BLaER1 treated with 17β-estradiol and CSF1 and Interleukin-3, amounts not matched to agents 10 nM and 100 nM (cell line): Measurements from ENCODE around the gene SPTB.
"Not testable (repeated sequence)": the region's sequence is repeated elsewhere in the genome, so short reads cannot be mapped to it uniquely, and the experiment has no call there.

Experiments
- H3K27ac ChIP-seq, 11 experiments: shearing (Covaris generic); formaldehyde crosslinking; 2 replicates each; pipeline ENCODE4 v1.8.1; 2022
- H3K27me3 ChIP-seq, 11 experiments: shearing (Covaris generic); formaldehyde crosslinking; 2 replicates each; pipeline ENCODE4 v1.8.1; 2022
- H3K36me3 ChIP-seq, 11 experiments: shearing (Covaris generic); formaldehyde crosslinking; 2 replicates each; pipeline ENCODE4 v1.8.1; 2022
- H3K4me1 ChIP-seq, 10 experiments: shearing (Covaris generic); formaldehyde crosslinking; 2 replicates each; pipeline ENCODE4 v1.8.1; 2022
- H3K4me2 ChIP-seq, 11 experiments: shearing (Covaris generic); formaldehyde crosslinking; 2 replicates each; pipeline ENCODE4 v1.8.1; 2022
- H3K4me3 ChIP-seq, 10 experiments: shearing (Covaris generic); formaldehyde crosslinking; 2 replicates each; pipeline ENCODE4 v1.8.1; 2022
- H3K9ac ChIP-seq, 11 experiments: shearing (Covaris generic); formaldehyde crosslinking; 2 replicates each; pipeline ENCODE4 v1.8.1; 2022
- H3K9me3 ChIP-seq, 11 experiments: shearing (Covaris generic); formaldehyde crosslinking; replicated peaks in 1 of 11; 2 replicates each; pipeline ENCODE4 v1.8.1; 2022
- H4K20me1 ChIP-seq, 11 experiments: shearing (Covaris generic); formaldehyde crosslinking; 2 replicates each; pipeline ENCODE4 v1.8.1; 2022
- Cebpa-rat ChIP-seq, 11 experiments: shearing (Covaris generic); IDR thresholded peaks; 2 replicates each; pipeline ENCODE4 v1.8.1; 2022

Gene SPTB

DNA sequence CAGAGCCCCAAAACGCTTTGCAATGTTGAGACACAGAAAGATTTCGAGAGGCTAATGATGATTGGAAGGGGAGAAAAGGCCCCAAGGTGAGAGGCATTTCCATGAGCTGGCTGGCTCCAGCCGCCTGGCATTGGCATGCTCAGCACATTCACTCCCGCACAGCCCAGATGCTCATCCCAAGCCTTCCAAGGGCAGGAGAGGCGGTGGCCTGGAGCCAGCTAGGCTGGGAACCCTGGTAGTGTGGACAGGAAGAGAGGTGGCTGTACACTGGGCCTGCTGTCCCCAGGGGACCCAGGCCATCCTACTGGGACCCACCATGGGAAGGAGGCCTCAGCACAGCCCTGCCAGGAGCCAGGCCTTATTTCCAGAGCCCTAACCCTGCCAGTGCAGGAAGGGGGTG is 72.2 kb downstream of the SPTB start:
- TF ChIP-seq Cebpa-rat (IDR thresholded peaks at IDR 0.05): no peak
- H3K36me3 ChIP-seq: no peaks in the 10 kb centered on the region
- H4K20me1 ChIP-seq: no peaks in the 10 kb centered on the region; a peak in 1 of 22 replicates
- no peak overlapping the region for H3K4me2 ChIP-seq
- no peak overlapping the region for H3K4me3 ChIP-seq
- H3K9ac ChIP-seq: no peak overlapping the region
- no peaks in the 10 kb centered on the region for H3K9me3 ChIP-seq
- no peak overlapping the region for H3K27ac ChIP-seq
- no peaks in the 10 kb centered on the region for H3K27me3 ChIP-seq
- H3K4me1 ChIP-seq: peaks cover 0 to 10% (median 5%) of the 10 kb centered on the region in 10 experiments; a peak in 13 of 20 replicates

DNA sequence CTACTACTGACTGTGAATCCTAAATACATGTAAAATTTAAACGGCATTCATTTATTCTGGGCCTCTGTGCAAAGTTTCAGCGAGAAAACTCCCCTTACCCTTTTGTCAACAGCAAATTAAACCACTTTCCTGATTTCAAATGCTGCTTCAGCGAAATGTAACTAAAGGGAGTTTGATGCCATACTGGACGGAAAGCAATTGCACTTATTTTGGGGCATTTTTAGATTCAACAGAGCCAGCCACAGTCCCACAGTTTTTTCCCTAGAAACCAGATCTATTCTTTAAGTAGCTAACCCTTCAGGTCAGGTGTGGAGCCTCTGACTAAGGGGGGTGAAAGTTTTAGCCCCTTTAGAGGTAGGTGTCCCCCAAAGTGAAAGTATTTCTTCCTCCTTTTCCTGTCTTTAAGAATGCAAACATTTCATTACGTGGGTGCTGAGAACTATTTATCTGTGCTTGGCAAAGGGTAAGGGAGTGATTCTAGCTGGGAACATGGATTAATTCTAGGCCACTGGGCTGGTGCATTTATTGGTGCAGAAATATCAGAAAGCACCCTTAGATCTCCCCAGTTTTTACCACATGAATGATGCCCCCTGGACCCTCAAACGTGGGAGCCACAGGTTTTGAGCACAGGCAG is 72.7 kb downstream of the SPTB start:
- Histone ChIP-seq H3K27me3 (no peaks in the 10 kb centered on the region), H3K9me3 (no peaks in the 10 kb centered on the region), H3K36me3 (no peaks in the 10 kb centered on the region), H3K4me2 (no peak overlapping the region), H4K20me1 (no peaks in the 10 kb centered on the region; a peak in 1 of 22 replicates), H3K9ac (no peak overlapping the region), H3K4me3 (no peak overlapping the region), H3K4me1 (peaks cover 0 to 6% (median 0%) of the 10 kb centered on the region in 10 experiments; a peak in 3 of 20 replicates), H3K27ac (no peak overlapping the region)
- TF ChIP-seq Cebpa-rat (IDR thresholded peaks at IDR 0.05): no peak

GRCh38 chr14:64806202-64806861 is 73.4 kb downstream of the SPTB start:
- Histone ChIP-seq H3K9ac (no peak overlapping the region), H3K4me2 (no peak overlapping the region), H3K9me3 (no peaks in the 10 kb centered on the region), H3K4me3 (no peak overlapping the region), H3K27me3 (no peaks in the 10 kb centered on the region), H3K4me1 (peaks cover 0 to 6% (median 0%) of the 10 kb centered on the region in 10 experiments; a peak in 1 of 20 replicates), H4K20me1 (no peaks in the 10 kb centered on the region; a peak in 1 of 22 replicates), H3K27ac (no peak overlapping the region), H3K36me3 (no peaks in the 10 kb centered on the region)
- TF ChIP-seq Cebpa-rat (IDR thresholded peaks at IDR 0.05): no peak

GRCh38 chr14:64805646-64806045 is 74.1 kb downstream of the SPTB start:
- not testable (repeated sequence) for H4K20me1 ChIP-seq, H3K4me3 ChIP-seq, H3K27ac ChIP-seq, H3K36me3 ChIP-seq, H3K9me3 ChIP-seq, H3K9ac ChIP-seq, H3K27me3 ChIP-seq, H3K4me1 ChIP-seq
- H3K4me2 ChIP-seq: peak overlapping the region in 2 of 11 experiments; percentile 2 to 5; a peak in 2 of 22 replicates

DNA sequence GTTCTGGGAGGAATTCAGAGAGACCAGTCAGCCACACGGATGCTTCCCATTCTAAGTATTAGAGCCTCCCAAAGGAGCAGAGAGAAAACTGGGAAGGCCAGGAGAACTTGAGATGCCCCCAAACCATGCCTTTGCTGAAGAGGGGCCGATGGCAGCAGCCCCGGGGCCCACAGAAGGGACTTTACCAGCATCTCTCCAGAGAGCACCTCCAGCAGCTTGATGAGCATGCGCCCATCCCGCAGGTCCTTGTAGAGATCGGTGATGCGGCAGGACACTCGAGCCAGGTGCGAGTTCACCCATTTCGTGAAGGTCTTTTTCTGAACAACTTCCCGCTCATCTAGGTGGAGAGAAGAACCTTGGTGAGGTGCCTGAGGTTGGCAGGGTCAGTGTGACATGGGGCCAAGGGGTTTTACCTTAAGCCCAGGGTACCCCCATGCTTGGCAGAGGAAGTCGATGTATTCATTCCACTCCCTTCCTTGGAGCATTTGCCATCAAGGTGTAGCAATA is 74.9 kb downstream of the SPTB start:
- no peak overlapping the region for H3K27ac ChIP-seq
- no peak overlapping the region for H3K4me2 ChIP-seq
- no peak for TF ChIP-seq Cebpa-rat (IDR thresholded peaks at IDR 0.05)

GRCh38 chr14:64801800-64802199 is 77.9 kb downstream of the SPTB start:
- Histone ChIP-seq H3K27me3 (no peaks in the 10 kb centered on the region), H4K20me1 (no peaks in the 10 kb centered on the region; a peak in 2 of 22 replicates), H3K4me3 (no peak overlapping the region), H3K36me3 (no peaks in the 10 kb centered on the region), H3K9me3 (no peaks in the 10 kb centered on the region), H3K4me2 (no peak overlapping the region), H3K27ac (no peak overlapping the region), H3K9ac (no peak overlapping the region), H3K4me1 (peaks cover 0 to 6% (median 0%) of the 10 kb centered on the region in 10 experiments; a peak in 1 of 20 replicates)
- no peak for TF ChIP-seq Cebpa-rat (IDR thresholded peaks at IDR 0.05)

More for the DNA sequence above, 74.9 kb downstream of the SPTB start:
- Histone ChIP-seq H3K36me3 (no peaks in the 10 kb centered on the region), H3K4me1 (peaks cover 0 to 6% (median 0%) of the 10 kb centered on the region in 10 experiments; a peak in 1 of 20 replicates), H3K9me3 (no peaks in the 10 kb centered on the region), H4K20me1 (no peaks in the 10 kb centered on the region; a peak in 2 of 22 replicates), H3K9ac (no peak overlapping the region), H3K4me3 (no peak overlapping the region), H3K27me3 (no peaks in the 10 kb centered on the region)

DNA sequence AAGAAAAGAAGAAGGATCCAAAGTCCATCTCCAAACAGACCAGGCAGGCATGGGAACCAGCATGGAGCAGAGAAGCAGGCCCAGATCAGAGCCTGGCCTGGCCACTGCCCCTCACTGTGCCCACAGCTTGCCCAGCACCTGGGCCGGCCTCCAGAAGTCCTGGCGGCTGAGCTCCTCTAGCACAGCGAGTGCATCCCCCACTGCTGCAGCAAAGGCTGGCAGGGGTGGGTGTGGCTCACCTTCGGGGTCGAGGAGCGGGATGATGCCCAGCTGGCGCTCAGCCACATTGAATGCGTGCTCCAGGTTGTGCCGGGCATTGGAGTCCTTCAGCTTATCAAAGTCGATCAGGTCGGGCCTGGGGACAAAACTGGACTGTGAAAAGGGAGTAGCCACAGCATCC is 78.7 kb downstream of the SPTB start:
- Histone ChIP-seq H3K9me3 (no peaks in the 10 kb centered on the region), H3K9ac (no peak overlapping the region), H3K4me1 (peaks cover 0 to 6% (median 0%) of the 10 kb centered on the region in 10 experiments; a peak in 1 of 20 replicates), H3K27ac (no peak overlapping the region), H3K4me2 (no peak overlapping the region), H3K36me3 (no peaks in the 10 kb centered on the region), H4K20me1 (no peaks in the 10 kb centered on the region; a peak in 2 of 22 replicates), H3K27me3 (no peaks in the 10 kb centered on the region), H3K4me3 (no peak overlapping the region)
- no peak for TF ChIP-seq Cebpa-rat (IDR thresholded peaks at IDR 0.05)

DNA sequence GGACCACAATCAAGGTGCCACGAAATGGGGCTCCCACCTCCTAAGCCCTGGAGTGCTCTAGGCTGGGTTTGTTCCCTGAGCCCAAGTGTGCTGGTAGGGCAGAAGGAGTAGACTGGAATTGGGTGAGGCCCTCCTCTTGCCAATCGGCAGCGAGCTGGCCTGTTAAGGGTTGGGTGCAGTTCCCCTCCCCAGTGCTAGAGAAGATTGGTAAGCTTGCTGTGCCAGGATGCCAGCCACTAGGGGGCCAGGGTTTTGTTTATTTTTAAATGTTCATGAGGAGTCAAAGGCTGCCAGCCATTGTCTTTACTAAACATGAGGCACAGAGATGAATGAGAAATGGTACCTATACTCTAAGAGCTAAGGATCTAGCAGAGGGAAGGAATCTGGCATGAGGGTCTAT is 79.7 kb downstream of the SPTB start:
- Histone ChIP-seq H3K4me2 (no peak overlapping the region), H3K9me3 (no peaks in the 10 kb centered on the region), H4K20me1 (no peaks in the 10 kb centered on the region; a peak in 2 of 22 replicates), H3K4me3 (no peak overlapping the region), H3K4me1 (no peaks in the 10 kb centered on the region), H3K27me3 (no peaks in the 10 kb centered on the region), H3K36me3 (no peaks in the 10 kb centered on the region), H3K9ac (no peak overlapping the region), H3K27ac (no peak overlapping the region)
- TF ChIP-seq Cebpa-rat (IDR thresholded peaks at IDR 0.05): no peak

GRCh38 chr14:64799555-64799954 is 80.2 kb downstream of the SPTB start:
- TF ChIP-seq Cebpa-rat (IDR thresholded peaks at IDR 0.05): no peak
- H3K27me3 ChIP-seq: no peaks in the 10 kb centered on the region
- no peak overlapping the region for H3K27ac ChIP-seq
- no peak overlapping the region for H3K4me2 ChIP-seq
- no peak overlapping the region for H3K9ac ChIP-seq
- H4K20me1 ChIP-seq: no peaks in the 10 kb centered on the region; a peak in 2 of 22 replicates
- H3K9me3 ChIP-seq: no peaks in the 10 kb centered on the region
- no peaks in the 10 kb centered on the region for H3K4me1 ChIP-seq
- H3K4me3 ChIP-seq: no peak overlapping the region
- no peaks in the 10 kb centered on the region for H3K36me3 ChIP-seq
